NCI-H2107 (cell line): Measurements from ENCODE around the gene CORO7.

Experiments
- DNase-seq: peaks from one replicate; lab custom pipeline; 2025; lab: John Stamatoyannopoulos, UW

Gene CORO7

DNA sequence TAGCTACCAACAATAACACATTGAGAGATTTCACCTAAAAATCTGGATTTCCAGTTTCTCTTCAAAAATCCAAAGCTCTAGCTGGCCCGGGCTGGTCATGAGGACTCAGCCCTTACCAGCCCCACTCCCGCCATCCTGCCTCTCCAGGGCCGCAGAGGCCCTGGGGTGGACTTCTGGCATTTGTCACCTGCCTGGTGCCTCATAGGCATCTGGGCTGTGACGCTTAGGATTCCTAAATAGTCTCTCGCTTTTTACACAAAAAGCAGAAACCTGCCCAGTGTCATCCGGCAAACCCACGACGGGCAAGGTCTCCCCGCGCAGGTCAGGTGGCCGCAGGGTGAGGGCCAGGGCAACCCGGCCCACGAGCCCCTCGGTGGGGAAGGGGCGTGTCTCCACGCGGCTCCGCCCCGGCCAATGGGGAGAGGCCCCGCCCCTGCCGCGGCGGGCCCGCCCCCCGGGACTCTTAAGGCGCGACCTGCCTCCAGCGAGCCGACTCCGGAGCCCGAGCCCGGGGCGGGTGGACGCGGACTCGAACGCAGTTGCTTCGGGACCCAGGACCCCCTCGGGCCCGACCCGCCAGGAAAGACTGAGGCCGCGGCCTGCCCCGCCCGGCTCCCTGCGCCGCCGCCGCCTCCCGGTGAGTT lies 44.9 kb downstream of the CORO7 start, which contains the start of gene VASN:
VASN (plus strand) TSS at position 492 of the 644 bp plus-strand sequence. CDS start 9,030 bp downstream, outside the sequence.
- DNase-seq: no peak

DNA sequence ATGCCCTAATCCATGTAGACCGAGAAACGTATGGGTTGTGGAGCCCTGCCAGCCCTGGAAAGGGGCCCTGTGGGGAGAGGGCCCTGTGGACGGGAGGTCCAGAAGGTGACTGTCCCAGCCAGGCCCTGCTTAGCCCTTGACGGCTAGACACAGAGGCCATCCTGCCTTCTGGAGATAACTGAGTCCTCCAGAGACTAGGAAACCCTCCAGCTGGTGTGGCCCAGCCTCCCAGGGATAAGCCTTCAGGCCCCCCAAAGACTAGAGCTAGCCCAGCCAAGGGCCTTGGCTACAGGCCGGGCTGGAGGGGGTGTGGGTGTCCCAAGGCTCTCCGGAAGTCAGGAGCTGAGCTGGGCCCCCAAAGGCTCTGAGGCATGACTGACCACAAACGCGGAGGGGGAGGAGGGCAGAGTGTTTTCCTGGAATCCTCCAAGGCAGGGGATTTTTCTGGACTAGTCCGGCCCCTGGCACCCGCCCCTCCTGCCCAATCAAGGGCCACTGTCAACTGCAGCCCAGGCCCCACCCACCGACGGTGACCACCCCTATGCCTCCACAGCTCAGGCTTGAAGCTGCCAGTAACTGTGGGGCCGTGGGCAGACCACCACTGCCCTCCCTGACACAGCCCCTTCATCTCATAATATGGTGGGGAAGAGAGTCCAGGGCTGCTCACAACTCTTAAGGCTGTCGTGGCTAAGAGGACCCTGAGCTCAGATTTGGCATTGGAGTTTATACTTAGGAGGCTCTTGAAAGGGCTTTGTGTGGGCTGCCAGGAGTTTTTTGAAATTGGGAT lies 45.6 kb downstream of the CORO7 start:
- DNase-seq: no peak

DNA sequence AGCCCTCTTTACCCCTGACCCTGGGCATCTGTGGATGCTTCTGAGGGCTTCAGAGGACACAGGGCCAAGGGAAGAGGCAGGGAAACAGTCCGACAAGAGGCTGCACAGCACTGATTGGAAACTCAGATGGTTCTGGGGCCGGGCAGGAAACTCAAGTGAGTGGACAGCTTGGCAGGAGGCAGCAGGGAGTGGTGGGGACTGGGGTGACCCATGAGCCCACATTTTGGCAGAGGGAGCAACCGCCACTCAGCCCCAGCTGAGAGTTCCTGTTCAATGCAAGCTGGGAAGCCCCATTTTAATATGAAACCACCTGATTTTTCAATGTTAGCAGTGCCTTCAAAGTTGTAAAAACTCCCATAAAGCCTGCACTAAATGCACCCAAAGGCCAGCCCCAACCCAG lies 46.2 kb downstream of the CORO7 start:
- DNase-seq: no peak

GRCh38 chr16:4369007-4369733 lies 47.2 kb downstream of the CORO7 start:
- no peak for DNase-seq

GRCh38 chr16:4367393-4367856 lies 49.0 kb downstream of the CORO7 start:
- no peak for DNase-seq

DNA sequence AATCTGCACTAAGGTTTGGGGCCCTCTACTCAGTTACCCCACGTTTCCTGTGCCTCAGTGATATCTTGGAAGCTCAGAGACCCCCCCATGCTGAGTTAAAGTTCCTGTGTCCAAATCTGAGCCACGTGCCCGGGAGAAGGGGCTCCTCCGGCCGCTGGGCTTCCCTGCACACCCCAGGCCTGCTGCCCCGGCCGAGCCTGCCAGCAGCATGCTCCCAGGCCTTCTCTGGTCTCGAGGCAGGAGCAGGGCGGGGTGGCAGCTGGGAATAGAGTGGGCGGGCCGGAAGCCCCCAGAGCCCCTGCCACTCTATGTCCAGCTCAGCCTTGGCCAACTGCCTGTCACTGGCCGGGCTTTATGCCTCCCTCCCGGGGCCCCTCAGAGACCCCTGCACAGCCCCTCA lies 50.4 kb downstream of the CORO7 start:
- DNase-seq: no peak

- no peak for DNase-seq
Measured at GRCh38 chr16:4365615-4366014, 50.8 kb downstream of the CORO7 start.

GRCh38 chr16:4365014-4365406 lies 51.4 kb downstream of the CORO7 start:
- DNase-seq: no peak

GRCh38 chr16:4364196-4365013 lies 52.0 kb downstream of the CORO7 start:
- DNase-seq: no peak

- DNase-seq: no peak
Measured at GRCh38 chr16:4362476-4363135, 53.8 kb downstream of the CORO7 start.

DNA sequence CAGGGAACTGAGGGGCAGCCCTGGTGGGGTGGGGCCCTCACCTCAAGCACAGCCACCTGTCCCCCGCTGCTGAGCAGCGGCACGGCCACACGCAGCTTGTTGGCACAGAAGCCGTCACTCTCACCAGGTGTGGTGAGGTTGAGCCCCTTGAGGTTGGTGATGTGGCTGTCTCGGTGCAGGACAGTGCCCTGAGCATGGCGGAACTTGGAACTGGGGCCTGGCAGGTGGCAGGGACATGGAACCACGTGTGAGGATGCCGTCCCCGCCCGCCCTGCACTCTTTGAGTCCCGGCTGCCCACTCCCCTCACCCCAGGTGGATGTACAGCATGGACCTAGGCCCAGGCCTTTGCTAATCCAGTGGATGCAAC lies 54.5 kb downstream of the CORO7 start:
- DNase-seq: no peak

DNA sequence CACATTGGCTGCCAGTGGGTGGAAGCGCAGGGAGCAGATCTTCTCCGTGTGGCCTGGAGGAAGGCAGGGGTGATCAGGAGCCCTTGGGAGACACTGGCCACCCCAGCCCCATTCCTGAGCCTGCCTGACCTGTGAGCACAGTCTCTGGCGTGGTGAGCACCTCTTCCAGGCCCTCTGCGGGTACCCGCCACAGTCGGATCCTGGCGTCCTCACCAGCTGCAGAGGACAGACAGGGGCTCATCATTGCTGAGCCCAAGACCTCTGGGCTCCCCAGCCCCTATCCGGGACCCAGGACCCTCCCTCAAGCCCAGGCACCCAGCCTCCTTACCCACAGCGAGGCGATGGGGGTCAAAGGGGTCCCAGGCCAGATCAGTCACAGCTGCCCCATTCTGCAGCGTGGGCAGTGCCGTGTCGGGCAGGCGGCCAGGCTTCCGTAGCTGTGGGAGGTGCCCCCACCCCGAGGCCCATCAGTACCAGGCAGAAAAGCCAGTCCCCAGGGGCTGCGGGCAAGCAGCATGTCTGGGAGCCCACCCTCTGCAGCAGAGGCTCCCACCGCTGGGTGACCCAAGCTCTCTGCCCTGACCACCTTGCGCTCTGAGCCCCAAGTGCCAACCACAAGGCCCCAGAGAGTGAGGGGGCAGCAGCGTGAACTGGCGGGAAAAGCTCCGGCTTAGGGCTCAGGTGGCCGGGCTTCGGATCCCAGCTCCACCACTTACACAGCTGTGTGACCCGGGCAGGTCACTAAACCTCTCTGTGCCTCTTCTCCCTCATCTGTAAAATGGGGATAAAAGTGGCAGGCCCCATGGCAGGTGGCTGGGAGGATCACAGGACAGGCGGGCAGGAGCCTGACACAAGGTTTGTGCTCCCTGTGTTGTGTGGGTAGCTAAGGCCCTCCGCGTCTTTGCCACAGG lies 55.1 kb downstream of the CORO7 start:
- no peak for DNase-seq

- no peak for DNase-seq
Measured at GRCh38 chr16:4360538-4361021, 55.8 kb downstream of the CORO7 start.

DNA sequence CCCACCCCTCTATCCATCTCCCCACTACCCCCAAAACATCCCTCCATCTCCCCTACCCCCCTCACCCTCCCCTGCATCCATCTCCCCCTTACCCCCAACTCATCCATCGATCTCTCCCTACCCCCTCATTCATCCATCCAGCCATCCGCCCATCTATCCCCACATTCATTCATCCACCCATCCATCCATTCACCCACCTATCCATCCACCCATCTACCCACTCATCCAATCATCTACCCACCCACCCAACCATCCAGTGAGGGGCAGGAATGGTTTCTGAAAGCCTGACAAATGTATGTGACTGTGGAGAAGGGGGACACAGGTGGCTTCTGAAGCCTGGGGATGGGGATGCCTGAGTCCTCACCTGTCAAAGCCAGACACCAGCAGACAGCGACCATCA lies 56.5 kb downstream of the CORO7 start:
- DNase-seq: no peak

DNA sequence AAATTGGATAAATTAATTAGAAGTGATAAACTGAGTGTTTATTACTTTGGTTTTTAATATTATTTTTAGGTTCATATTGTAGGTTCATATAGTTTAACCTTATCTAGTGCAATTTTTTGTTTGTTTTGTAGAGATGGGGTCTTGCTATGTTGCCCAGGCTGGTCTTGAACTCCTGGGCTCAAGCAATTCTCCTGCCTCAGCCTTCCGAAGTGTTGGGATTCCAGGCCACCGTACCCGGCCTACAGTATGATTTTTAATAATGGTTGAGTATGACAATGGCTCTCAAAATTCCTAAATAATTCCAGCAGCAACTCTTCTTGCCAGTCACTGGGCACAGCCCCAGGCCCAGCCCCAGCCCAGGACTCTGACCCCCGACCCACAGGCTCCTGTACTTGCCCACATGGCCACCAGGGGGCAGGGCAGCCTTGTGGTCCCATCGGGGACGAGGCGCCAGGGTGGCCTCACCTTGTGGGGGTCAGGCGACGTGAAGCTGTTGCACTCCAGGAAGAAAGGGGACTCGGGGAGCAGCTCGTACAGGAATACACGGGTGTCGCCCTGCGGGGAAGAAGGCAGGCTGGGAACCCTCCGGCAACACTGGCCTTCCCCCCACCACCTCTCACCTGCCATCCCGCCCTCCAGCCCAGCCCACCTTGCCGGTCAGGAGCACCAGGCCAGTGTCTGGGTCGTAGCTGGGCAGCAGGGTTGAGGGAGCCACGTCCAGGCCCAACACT lies 57.4 kb downstream of the CORO7 start:
- DNase-seq: no peak

- DNase-seq: no peak
Measured at GRCh38 chr16:4358236-4358635, 58.2 kb downstream of the CORO7 start.

GRCh38 chr16:4356820-4357219 lies 59.6 kb downstream of the CORO7 start:
- DNase-seq: no peak

DNA sequence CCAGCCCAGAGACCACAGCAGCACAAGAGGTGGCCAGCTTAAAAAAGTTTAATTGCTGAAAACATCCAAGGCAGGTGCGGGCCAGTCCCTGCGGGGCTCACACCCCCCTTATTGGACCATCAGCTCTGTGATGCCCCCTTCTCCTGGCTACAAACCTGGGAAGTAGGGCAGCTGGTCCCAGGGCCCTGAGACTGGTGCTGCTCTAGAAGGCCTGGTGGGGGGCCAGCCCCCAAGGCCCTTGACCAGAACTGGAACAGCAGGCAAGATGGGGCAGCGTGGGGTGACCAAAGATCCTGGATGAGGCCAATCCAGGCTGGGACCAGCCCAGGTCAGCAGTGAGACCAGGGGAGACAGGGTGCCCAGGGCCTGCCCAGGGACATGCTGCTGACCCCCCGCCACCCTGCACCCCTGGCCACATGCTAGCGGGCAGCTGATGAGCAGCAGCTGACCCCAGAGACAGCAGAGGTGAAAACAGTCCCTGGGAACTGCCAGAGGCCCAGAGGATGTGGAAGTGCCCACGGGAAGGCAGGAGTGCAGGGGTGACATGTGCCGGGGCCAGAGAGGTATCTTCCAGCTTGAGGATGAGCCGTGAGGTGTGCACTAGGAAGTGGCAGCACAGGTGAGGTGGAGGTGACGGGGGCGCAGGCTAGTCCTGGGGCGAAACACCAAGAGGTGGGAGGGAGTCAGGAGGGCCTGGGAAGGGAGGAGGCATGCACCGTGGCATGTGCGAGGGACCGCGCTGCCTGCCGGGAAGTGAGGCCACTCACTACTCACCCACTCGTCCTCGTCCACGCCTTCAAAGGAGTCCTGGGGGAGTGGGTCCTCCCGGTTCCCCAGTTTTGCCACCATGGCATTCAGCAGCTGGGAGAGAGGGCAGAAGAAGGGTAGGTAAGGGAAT lies 61.6 kb downstream of the CORO7 start:
- DNase-seq: no peak
